ENCODE results near the gene LMO4.

DNA sequence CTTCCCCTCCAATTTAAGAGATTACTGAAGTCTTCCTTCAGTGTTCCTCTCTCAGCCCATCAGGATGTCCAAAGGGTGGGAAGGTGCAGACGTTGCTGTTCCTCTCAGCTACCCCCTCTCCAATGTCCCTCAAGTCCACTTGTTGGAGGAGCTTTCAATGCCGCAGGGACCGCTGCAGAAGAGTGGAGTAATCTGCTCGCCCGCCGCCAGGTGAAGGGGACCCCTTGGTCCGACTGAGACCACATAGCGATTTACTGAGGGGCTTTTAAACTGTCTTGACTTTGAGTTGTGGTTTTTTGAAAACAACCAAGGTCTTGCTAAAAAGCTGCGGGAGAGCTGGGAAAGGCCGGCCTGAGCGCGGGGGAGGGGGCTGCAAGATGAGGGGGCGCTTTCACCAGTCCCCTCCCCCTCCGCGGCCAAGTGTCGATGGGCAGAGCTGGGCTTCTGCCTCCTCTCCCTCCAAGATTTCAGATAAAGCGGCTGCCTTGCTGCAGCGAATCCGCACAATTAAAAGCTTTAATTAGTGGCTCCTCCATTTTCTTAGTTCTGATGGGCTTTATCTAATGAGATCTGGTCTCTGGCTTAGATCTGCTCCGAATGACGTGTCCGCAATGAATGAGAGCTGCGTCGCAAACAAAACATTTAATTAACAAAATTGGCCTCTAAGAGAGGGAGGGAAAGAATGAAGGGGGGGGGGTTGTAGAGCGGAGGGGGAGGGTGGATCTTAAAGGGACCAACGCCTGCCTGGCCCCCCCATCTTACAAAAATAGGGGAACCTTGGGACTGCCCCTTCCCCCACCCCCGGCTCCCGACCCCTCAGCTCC, 5.9 kb downstream of the LMO4 start:
- TF ChIP-seq, protein P1, sequence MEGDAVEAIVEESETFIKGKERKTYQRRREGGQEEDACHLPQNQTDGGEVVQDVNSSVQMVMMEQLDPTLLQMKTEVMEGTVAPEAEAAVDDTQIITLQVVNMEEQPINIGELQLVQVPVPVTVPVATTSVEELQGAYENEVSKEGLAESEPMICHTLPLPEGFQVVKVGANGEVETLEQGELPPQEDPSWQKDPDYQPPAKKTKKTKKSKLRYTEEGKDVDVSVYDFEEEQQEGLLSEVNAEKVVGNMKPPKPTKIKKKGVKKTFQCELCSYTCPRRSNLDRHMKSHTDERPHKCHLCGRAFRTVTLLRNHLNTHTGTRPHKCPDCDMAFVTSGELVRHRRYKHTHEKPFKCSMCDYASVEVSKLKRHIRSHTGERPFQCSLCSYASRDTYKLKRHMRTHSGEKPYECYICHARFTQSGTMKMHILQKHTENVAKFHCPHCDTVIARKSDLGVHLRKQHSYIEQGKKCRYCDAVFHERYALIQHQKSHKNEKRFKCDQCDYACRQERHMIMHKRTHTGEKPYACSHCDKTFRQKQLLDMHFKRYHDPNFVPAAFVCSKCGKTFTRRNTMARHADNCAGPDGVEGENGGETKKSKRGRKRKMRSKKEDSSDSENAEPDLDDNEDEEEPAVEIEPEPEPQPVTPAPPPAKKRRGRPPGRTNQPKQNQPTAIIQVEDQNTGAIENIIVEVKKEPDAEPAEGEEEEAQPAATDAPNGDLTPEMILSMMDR (IDR thresholded peaks at IDR 0.05 in 2 of 3, conservative IDR thresholded peaks at IDR 0.05 in 1 of 3; ENCODE audit: borderline replicate concordance in 1 of 3, insufficient read depth in 1 of 3, low read depth in 2 of 3, low read length in 2 of 3) = no peak
- no peak for TF ChIP-seq EZH2 (IDR thresholded peaks at IDR 0.05)
- TF ChIP-seq YY1 (IDR thresholded peaks at IDR 0.05; ENCODE audit: extremely low read depth, insufficient replicate concordance, low read depth, low read length) = no peak
- TF ChIP-seq, protein P2, sequence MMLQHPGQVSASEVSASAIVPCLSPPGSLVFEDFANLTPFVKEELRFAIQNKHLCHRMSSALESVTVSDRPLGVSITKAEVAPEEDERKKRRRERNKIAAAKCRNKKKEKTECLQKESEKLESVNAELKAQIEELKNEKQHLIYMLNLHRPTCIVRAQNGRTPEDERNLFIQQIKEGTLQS (IDR thresholded peaks at IDR 0.05) = no peak
- TF ChIP-seq, protein P3, sequence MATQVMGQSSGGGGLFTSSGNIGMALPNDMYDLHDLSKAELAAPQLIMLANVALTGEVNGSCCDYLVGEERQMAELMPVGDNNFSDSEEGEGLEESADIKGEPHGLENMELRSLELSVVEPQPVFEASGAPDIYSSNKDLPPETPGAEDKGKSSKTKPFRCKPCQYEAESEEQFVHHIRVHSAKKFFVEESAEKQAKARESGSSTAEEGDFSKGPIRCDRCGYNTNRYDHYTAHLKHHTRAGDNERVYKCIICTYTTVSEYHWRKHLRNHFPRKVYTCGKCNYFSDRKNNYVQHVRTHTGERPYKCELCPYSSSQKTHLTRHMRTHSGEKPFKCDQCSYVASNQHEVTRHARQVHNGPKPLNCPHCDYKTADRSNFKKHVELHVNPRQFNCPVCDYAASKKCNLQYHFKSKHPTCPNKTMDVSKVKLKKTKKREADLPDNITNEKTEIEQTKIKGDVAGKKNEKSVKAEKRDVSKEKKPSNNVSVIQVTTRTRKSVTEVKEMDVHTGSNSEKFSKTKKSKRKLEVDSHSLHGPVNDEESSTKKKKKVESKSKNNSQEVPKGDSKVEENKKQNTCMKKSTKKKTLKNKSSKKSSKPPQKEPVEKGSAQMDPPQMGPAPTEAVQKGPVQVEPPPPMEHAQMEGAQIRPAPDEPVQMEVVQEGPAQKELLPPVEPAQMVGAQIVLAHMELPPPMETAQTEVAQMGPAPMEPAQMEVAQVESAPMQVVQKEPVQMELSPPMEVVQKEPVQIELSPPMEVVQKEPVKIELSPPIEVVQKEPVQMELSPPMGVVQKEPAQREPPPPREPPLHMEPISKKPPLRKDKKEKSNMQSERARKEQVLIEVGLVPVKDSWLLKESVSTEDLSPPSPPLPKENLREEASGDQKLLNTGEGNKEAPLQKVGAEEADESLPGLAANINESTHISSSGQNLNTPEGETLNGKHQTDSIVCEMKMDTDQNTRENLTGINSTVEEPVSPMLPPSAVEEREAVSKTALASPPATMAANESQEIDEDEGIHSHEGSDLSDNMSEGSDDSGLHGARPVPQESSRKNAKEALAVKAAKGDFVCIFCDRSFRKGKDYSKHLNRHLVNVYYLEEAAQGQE (IDR thresholded peaks at IDR 0.05; ENCODE audit: low read depth) = no peak
- no peak for TF ChIP-seq EZH2phosphoT487 (IDR thresholded peaks at IDR 0.05; ENCODE audit: borderline replicate concordance)
- TF ChIP-seq FOSL1 (IDR thresholded peaks at IDR 0.05; ENCODE audit: low read depth) = no peak
- TF ChIP-seq, protein P4, sequence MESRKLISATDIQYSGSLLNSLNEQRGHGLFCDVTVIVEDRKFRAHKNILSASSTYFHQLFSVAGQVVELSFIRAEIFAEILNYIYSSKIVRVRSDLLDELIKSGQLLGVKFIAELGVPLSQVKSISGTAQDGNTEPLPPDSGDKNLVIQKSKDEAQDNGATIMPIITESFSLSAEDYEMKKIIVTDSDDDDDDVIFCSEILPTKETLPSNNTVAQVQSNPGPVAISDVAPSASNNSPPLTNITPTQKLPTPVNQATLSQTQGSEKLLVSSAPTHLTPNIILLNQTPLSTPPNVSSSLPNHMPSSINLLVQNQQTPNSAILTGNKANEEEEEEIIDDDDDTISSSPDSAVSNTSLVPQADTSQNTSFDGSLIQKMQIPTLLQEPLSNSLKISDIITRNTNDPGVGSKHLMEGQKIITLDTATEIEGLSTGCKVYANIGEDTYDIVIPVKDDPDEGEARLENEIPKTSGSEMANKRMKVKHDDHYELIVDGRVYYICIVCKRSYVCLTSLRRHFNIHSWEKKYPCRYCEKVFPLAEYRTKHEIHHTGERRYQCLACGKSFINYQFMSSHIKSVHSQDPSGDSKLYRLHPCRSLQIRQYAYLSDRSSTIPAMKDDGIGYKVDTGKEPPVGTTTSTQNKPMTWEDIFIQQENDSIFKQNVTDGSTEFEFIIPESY (IDR thresholded peaks at IDR 0.05; ENCODE audit: extremely low read depth, insufficient replicate concordance, low read length) = no peak
- no peak for TF ChIP-seq POLR2A (IDR thresholded peaks at IDR 0.05; ENCODE audit: borderline replicate concordance, extremely low read depth, insufficient read depth, insufficient read length)
- no peak for TF ChIP-seq ZNF274 (IDR thresholded peaks at IDR 0.05; ENCODE audit: low read depth, low read length)
